Brain pericyte (primary cell): ENCODE results near the gene SIRT3.
"Not testable (repeated sequence)": the region's sequence is repeated elsewhere in the genome, so short reads cannot be mapped to it uniquely, and the experiment has no call there.

Experiments used
- DNase-seq: peaks from one replicate; pipeline ENCODE4 v3.0.0-alpha.2; 2012; ENCODE audit warnings: low read depth, low spot score

The SIRT3 gene

GRCh38 chr11:203056-203944, 32.8 kb downstream of the SIRT3 start:
- no peak for DNase-seq

GRCh38 chr11:202490-202889, 33.7 kb downstream of the SIRT3 start:
- DNase-seq, result no peak

- DNase-seq, result no peak
Observed at GRCh38 chr11:201966-202365, 34.2 kb downstream of the SIRT3 start.

GRCh38 chr11:200224-201003, 35.7 kb downstream of the SIRT3 start:
- DNase-seq, result no peak

- no peak for DNase-seq
Observed at GRCh38 chr11:199782-200181, 36.4 kb downstream of the SIRT3 start.

- DNase-seq, result no peak
Observed at GRCh38 chr11:199004-199581, 37.0 kb downstream of the SIRT3 start.

GRCh38 chr11:198236-198806, 37.8 kb downstream of the SIRT3 start:
- DNase-seq, result no peak

GRCh38 chr11:197741-198235, 38.4 kb downstream of the SIRT3 start:
- DNase-seq, result no peak

- DNase-seq, result no peak
Observed at GRCh38 chr11:196786-197731, 39.1 kb downstream of the SIRT3 start.

- DNase-seq, result not testable (repeated sequence)
Observed at GRCh38 chr11:193481-193880, 42.7 kb downstream of the SIRT3 start.

GRCh38 chr11:192674-193128, 43.4 kb downstream of the SIRT3 start, which contains the start of gene SCGB1C1:
SCGB1C1 (plus strand) TSS chr11:193078; CDS start chr11:193100, 22 bp downstream.
- not testable (repeated sequence) for DNase-seq

GRCh38 chr11:191490-192478, 44.4 kb downstream of the SIRT3 start:
- not testable (repeated sequence) for DNase-seq

GRCh38 chr11:190546-190945, 45.6 kb downstream of the SIRT3 start:
- DNase-seq, result not testable (repeated sequence)

GRCh38 chr11:189843-190311, 46.3 kb downstream of the SIRT3 start:
- not testable (repeated sequence) for DNase-seq

- DNase-seq, result not testable (repeated sequence)
Observed at GRCh38 chr11:189200-189783, 46.9 kb downstream of the SIRT3 start.

- not testable (repeated sequence) for DNase-seq
Observed at GRCh38 chr11:180242-180641, 55.9 kb downstream of the SIRT3 start.
